GM23338 (cell line): Measurements from ENCODE around the gene SOX12. TPM values are rescaled to one million over a fixed set of nuclear protein-coding genes. Genes with fewer than 3 reads are reported as not detected.

Source experiments
- ATAC-seq: fragments of 200-7000 bp; cut with Tn5 transposase; 3 replicates; pipeline ENCODE4 v1.9.1; 2020
- DNase-seq: peaks from one replicate; pipeline ENCODE4 v3.0.0-alpha.2; 2015; ENCODE audit warnings: low spot score
- H2AFZ ChIP-seq: fragments of 200-600 bp; sonication (generic); 2 replicates; pipeline ENCODE4 v1.8.0; 2016; ENCODE audit warnings: antibody characterized with exemption, mild to moderate bottlenecking, moderate library complexity
- H3F3A ChIP-seq: fragments of 200-600 bp; sonication (generic); replicated peaks from 2 replicates; pipeline ENCODE4 v1.8.0; 2017; ENCODE audit warnings: antibody characterized with exemption, mixed run types, low read depth
- H3K27ac ChIP-seq: fragments of 200-600 bp; sonication (generic); 2 replicates; pipeline ENCODE4 v1.6.1; 2016; ENCODE audit warnings: low read depth
- H3K27me3 ChIP-seq: fragments of 200-600 bp; sonication (generic); 2 replicates; pipeline ENCODE4 v1.8.0; 2016; ENCODE audit warnings: mild to moderate bottlenecking, mixed run types, moderate library complexity; ENCODE audit not compliant: insufficient read depth
- H3K36me3 ChIP-seq: fragments of 200-600 bp; sonication (generic); 2 replicates; pipeline ENCODE4 v1.8.0; 2016; ENCODE audit warnings: mild to moderate bottlenecking; ENCODE audit not compliant: insufficient read depth
- H3K4me1 ChIP-seq: fragments of 200-600 bp; sonication (generic); 2 replicates; pipeline ENCODE4 v1.8.0; 2016; ENCODE audit warnings: mild to moderate bottlenecking, moderate library complexity; ENCODE audit not compliant: insufficient read depth
- H3K4me2 ChIP-seq: fragments of 200-600 bp; sonication (generic); 2 replicates; pipeline ENCODE4 v1.7.1; 2017; ENCODE audit warnings: mixed run types
- H3K4me3 ChIP-seq: fragments of 200-600 bp; sonication (generic); 2 replicates; pipeline ENCODE4 v1.6.1; 2016; ENCODE audit warnings: mixed run types
- H3K79me2 ChIP-seq: fragments of 200-600 bp; sonication (generic); replicated peaks from 2 replicates; pipeline ENCODE4 v1.8.0; 2017; ENCODE audit warnings: mild to moderate bottlenecking; ENCODE audit not compliant: insufficient read depth
- H3K9me2 ChIP-seq: fragments of 200-600 bp; sonication (generic); 2 replicates; pipeline ENCODE4 v1.8.0; 2017; ENCODE audit not compliant: insufficient read depth
- H4K20me1 ChIP-seq: fragments of 200-600 bp; sonication (generic); replicated peaks from 2 replicates; pipeline ENCODE4 v1.8.0; 2017; ENCODE audit warnings: mild to moderate bottlenecking; ENCODE audit not compliant: insufficient read depth
- H3K27ac Mint-ChIP-seq: 2 replicates; pipeline ENCODE4 v1.8.0; 2020; ENCODE audit warnings: inconsistent platforms, mild to moderate bottlenecking, moderate library complexity, mixed read lengths
- H3K27me3 Mint-ChIP-seq: 3 replicates; pipeline ENCODE4 v1.8.0; 2022; ENCODE audit warnings: low read depth, mild to moderate bottlenecking, moderate library complexity, mixed read lengths, inconsistent platforms; ENCODE audit not compliant: insufficient read depth, poor library complexity
- H3K36me3 Mint-ChIP-seq: 3 replicates; pipeline ENCODE4 v1.8.0; 2021; ENCODE audit warnings: low read depth, mild to moderate bottlenecking, inconsistent platforms, moderate library complexity, mixed read lengths
- H3K4me1 Mint-ChIP-seq: 3 replicates; pipeline ENCODE4 v1.8.0; 2020; ENCODE audit warnings: mild to moderate bottlenecking, inconsistent platforms, mixed read lengths
- H3K4me3 Mint-ChIP-seq: 3 replicates; pipeline ENCODE4 v1.8.0; 2021; ENCODE audit warnings: moderate library complexity, mild to moderate bottlenecking, inconsistent platforms, mixed read lengths
- H3K9me3 Mint-ChIP-seq: 3 replicates; pipeline ENCODE4 v1.8.0; 2020; ENCODE audit warnings: moderate library complexity, mild to moderate bottlenecking, inconsistent platforms, mixed read lengths
- CREB1 ChIP-seq: fragments of 250-450 bp; sonication (Bioruptor Pico); IDR thresholded peaks from 2 replicates; pipeline ENCODE4 v1.5.0; 2020; ENCODE audit warnings: low read depth, mild to moderate bottlenecking, moderate library complexity
- CTCF ChIP-seq, 2 experiments: fragments of 200-600 bp in 1 of 2; sonication (generic) in 1 of 2; conservative IDR thresholded peaks; 2 replicates each; pipeline versions ENCODE4 v1.5.1 to v1.6.1; 2016 to 2017; ENCODE audit warnings: antibody characterized with exemption in 2 of 2, low read depth in 2 of 2, mild to moderate bottlenecking in 2 of 2, moderate library complexity in 1 of 2
- EZH2 ChIP-seq: fragments of 200-600 bp; sonication (generic); IDR thresholded peaks from one replicate; pipeline ENCODE4 v1.8.0; 2017; ENCODE audit warnings: antibody characterized with exemption, mild to moderate bottlenecking, low read depth; ENCODE audit not compliant: unreplicated experiment
- EZH2phosphoT487 ChIP-seq: fragments of 200-600 bp; sonication (generic); IDR thresholded peaks from one replicate; pipeline ENCODE4 v1.8.1; 2018; ENCODE audit warnings: antibody characterized with exemption; ENCODE audit not compliant: unreplicated experiment
- JUNB ChIP-seq: IDR thresholded peaks from one replicate; pipeline ENCODE4 v1.6.1; 2016; ENCODE audit warnings: antibody characterized with exemption; ENCODE audit not compliant: unreplicated experiment
- POLR2AphosphoS5 ChIP-seq: IDR thresholded peaks from 2 replicates; pipeline ENCODE4 v1.6.1; 2016; ENCODE audit warnings: antibody characterized with exemption, low read depth
- REST ChIP-seq: IDR thresholded peaks from one replicate; pipeline ENCODE4 v1.6.1; 2018; ENCODE audit warnings: antibody characterized with exemption; ENCODE audit not compliant: unreplicated experiment
- STAT1 ChIP-seq: IDR thresholded peaks from one replicate; pipeline ENCODE4 v1.6.1; 2016; ENCODE audit warnings: antibody characterized with exemption; ENCODE audit not compliant: unreplicated experiment
- ZNF331 ChIP-seq: fragments of 250-450 bp; sonication (Bioruptor Pico); IDR thresholded peaks from 2 replicates; pipeline ENCODE4 v1.5.0; 2020; ENCODE audit warnings: low read depth, mild to moderate bottlenecking, moderate library complexity
- polyA plus RNA-seq: library from polyadenylated mRNA; unstranded; fragments of >200 nt; fragmentation: Nextera tagmentation; extraction: Ambion mirVana; gene quantifications from 2 replicates; pipeline ENCODE4 v1.2.1, GENCODE V29; 2016
- total RNA-seq: library from RNA; depleted of rRNA; stranded (reverse); fragments of >200 nt; shearing (Covaris generic); gene quantifications from 2 replicates; pipeline ENCODE4 v1.2.3, GENCODE V29; 2014

SOX12 gene
- total and polyA plus RNA-seq, 2 experiments from 2014 or later: 14.1 to 32.0 TPM

- peaks cover 43% of the 10 kb centered on the region for H3K4me1 ChIP-seq
- peaks cover 37% of the 10 kb centered on the region for H3K79me2 ChIP-seq
- H3K4me3 ChIP-seq: peak overlapping the region; percentile 91
- H3K27ac ChIP-seq: peak overlapping the region; percentile 91; the same call in 1 of the 2 replicates
- no peaks in the 10 kb centered on the region for H3K36me3 ChIP-seq
- peaks cover 32% of the 10 kb centered on the region for H3K36me3 Mint-ChIP-seq
- H4K20me1 ChIP-seq: peaks cover 31% of the 10 kb centered on the region
- H2AFZ ChIP-seq: no peak overlapping the region
- H3K9me3 Mint-ChIP-seq: no peaks in the 10 kb centered on the region
- no peaks in the 10 kb centered on the region for H3K27me3 ChIP-seq
- no peaks in the 10 kb centered on the region for H3K9me2 ChIP-seq
- H3K27ac Mint-ChIP-seq: no peak overlapping the region; the same call in 1 of the 2 replicates
- DNase-seq: peak; percentile 98
- H3K4me3 Mint-ChIP-seq: peak overlapping the region; percentile 90
- H3K4me2 ChIP-seq: peak overlapping the region; percentile 100
- ATAC-seq: peak; percentile 23
- H3K27me3 Mint-ChIP-seq: peaks cover 5% of the 10 kb centered on the region
- H3F3A ChIP-seq: peaks cover 27% of the 10 kb centered on the region
- H3K4me1 Mint-ChIP-seq: peaks cover 43% of the 10 kb centered on the region
- peak; percentile 55 for TF ChIP-seq POLR2AphosphoS5
- no peak for TF ChIP-seq ZNF331
- TF ChIP-seq CTCF (conservative IDR thresholded peaks at IDR 0.05; ENCODE audit: low read depth in 2 of 2): no peak
- TF ChIP-seq CREB1 (CRISPR knock-in tag): peak; percentile 74
- TF ChIP-seq JUNB: no peak
- TF ChIP-seq EZH2phosphoT487: no peak
- TF ChIP-seq REST: no peak
- TF ChIP-seq STAT1: no peak
- no peak for TF ChIP-seq EZH2
These were observed 2.1 kb downstream of the SOX12 start for GRCh38 chr20:327186-328026.
